Stimulated activated CD4-positive, alpha-beta T cell treated with anti-CD3 and anti-CD28 coated beads, Interleukin-4, amount 100 ng/mL, for 4 hours (primary cell): ENCODE data around the gene P4HB.
A peak's percentile ranks its signal among the peaks of the same experiment; 100 is the strongest.

Source experiments
- DNase-seq, 2 experiments: peaks; one replicate each; pipeline ENCODE4 v3.0.0-alpha.2; 2020

Gene P4HB

GRCh38 chr17:81867170-81867990 is 7.0 kb upstream of the P4HB start:
- peak; percentile 4 to 46 for DNase-seq

DNA sequence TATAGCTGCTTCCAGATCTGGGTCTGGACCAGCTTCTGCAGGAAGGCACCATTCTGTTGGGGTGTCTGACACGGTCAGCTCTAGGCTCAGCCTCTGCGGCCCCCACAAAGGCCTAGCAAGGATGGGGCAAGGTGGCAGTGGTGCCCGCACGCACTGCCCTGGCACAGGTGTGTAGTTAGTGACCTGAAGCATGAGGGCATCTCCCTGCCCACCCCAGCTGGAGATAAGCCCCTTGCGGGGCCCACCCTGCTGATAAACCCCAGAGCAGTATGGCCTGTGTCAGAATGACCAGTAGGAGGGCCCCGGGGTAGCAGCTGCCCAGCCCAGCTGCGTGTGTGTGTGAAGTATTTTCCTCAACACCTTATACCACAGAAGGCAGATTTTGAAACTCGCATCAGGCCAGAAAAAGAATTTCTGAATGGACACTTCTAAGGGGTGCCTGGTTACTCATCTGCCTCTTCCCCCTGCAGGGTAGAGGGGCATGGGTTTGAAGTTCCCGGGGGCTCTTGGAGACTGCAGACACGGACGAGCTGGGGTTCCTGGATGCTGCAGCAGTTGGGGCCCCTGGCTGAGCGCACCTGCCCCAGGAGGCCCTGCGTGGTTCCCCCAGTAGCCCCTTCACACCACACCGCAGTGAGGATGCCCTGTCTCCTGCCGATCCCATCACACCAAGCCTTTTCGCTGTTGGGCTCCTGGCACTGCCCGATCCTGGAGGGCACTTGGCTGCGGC is 6.3 kb upstream of the P4HB start:
- no peak for DNase-seq

DNA sequence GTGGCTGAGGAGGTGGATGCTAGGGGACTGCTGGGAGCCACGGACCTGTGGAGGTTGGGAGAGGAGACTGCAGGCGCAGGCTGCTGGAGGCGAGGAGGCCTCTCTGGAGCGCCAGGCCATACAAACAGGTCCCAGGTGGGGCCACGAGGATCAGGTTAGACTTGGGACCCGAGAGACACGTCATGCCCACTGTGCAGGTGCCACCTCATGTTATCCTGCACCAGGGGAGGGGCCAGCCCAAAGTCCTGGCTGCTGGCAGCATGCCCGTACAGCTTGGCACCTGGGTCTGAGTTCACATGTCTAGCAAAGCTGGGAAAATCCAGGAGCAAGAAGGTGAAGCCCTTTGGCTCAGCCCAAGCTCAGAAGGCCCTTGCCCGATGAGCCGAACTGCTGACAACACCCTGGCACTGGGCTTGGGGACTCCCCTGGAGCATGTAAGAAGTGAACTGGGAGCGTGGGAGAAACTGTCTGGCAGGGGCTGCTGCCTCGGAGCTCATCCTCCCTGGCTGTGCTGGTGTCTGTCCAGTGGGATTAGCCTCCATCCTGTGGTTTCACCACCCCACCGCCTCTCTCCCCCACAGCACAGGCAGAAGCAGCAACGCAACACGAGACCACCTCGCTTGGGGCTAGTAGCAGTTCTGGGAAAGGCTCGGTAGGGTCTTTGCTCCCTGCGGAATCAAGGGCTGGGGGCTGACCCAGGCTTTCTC is 5.6 kb upstream of the P4HB start:
- no peak for DNase-seq

GRCh38 chr17:81865358-81865732 is 5.0 kb upstream of the P4HB start:
- DNase-seq, result no peak

DNA sequence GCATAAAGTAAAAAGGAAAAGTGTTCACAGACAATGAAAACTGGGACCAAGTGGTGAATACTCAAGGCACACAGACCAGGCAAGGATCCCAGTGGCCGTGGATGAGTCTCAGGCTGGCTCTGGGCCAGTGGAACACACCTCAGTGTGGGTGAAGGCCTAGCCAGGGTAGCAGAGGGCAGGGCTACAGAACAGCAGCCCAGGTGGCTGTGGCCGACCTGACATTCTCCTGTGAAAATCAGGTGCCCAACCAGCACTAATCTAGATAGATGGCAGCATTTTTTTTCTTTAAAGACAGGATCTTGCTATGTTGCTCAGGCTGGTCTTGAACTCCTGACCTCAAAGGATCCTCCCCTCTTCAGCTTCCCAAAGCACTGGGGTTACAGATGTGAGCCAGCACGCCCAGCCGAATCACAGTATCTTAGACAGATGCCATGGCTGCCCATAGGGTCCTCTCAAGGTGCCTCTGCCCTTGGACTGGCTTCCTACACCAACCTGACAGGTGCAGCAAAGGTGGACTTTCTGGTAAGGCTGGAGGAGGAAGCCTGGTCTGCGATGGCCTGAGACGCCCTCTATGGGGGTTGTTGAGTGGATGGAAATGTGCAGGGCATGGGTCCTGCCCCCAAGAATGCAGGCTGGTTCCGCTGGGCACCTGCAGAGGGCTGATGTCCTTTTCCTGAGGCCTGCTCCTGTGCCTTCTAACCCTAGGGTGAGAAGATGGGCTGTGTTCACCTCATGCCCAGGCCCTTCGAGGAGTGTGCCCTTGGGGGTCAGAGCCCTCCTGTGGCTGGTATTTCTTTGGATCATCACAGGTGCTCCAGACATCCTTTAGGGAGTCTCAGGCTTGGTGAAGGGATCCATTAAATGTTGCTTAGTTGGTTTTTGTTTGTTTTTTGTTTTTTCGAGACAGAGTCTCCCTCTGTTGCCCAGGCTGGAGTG is 3.8 kb upstream of the P4HB start:
- no peak for DNase-seq

DNA sequence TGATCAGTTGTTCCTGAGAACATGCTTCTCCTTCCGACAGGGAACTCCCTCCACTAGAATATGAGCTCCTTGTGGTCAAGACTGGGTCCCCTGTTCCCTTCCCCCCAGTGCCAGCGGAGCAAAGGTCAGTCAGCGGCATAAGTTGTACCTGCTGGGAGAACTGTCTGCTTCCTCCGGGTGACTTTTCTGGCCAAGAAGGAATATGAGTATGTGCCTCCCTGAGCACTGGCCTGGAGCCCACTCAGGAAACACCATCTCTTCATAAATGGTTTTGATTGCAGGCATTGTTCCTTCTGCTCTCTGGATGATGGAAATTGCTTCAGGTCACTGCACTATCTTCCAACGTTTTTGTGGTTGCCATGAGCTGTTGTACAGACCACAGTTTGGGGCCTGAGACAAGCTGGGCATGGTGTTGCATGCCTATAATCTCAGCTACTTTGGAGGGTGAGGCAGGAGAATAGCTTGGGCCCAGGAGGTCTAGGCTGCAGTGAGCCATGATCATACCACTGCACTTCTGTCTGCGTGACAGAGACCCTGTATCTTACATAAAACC is 2.9 kb upstream of the P4HB start:
- DNase-seq, result no peak

- peak; percentile 99 for DNase-seq
Observed at GRCh38 chr17:81860756-81861568, 627 bp upstream of the P4HB start.

GRCh38 chr17:81858967-81859905 is 1.1 kb downstream of the P4HB start:
- no peak for DNase-seq

GRCh38 chr17:81858170-81858966 is 2.0 kb downstream of the P4HB start:
- DNase-seq, result no peak

- DNase-seq, result no peak
Observed at GRCh38 chr17:81854974-81855774, 5.2 kb downstream of the P4HB start.

GRCh38 chr17:81852237-81852636 is 8.1 kb downstream of the P4HB start:
- no peak for DNase-seq

- no peak for DNase-seq
Observed at GRCh38 chr17:81851423-81851822, 8.9 kb downstream of the P4HB start.

GRCh38 chr17:81849457-81849856 is 10.9 kb downstream of the P4HB start:
- no peak for DNase-seq

GRCh38 chr17:81846743-81847689 is 13.3 kb downstream of the P4HB start:
- no peak for DNase-seq

- DNase-seq, result no peak
Observed at GRCh38 chr17:81845881-81846742, 14.2 kb downstream of the P4HB start.

- DNase-seq, result no peak
Observed at GRCh38 chr17:81845361-81845760, 15.0 kb downstream of the P4HB start.
